ENCODE results near the gene FAM120B.

The FAM120B gene

DNA sequence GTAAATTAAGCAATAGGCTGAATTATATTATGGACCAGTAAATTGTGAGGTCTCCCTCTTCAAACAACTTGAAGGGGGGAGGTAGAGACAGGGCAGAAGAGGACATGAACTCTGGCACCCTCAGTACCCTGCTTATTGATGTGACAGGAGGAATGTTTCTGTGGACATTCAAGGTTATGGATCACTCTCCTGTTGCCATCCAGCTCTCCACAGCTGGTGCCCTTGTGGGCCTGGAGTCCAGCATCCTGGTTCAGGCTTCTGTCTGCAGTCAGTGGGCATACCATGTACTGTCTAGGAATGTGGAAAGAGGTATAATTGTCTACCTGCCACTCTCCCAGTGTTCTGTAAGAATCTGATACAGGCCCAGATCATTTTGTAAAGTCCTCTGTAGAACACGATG lies 55.6 kb downstream of the FAM120B start:
- no peak for DNase-seq

DNA sequence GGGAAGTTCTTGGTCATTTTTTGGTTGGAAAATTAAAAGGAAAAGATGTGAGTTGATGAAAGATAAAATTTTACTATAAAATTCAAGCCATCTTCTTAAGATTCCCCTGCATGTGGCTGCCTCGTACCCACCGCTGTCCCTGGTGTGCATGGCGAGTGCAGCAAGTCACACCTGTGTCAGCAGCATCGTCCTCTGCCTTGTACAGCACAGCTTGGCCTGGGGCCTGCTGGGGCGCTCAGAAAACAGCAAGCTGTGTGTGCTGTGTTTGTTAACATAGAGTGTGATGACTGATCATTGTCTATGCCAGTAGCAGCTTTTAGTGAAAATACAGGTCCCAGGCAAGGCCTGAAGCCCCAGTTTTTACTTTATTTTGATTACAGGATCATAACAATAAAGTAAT lies 56.7 kb downstream of the FAM120B start:
- no peak for DNase-seq

DNA sequence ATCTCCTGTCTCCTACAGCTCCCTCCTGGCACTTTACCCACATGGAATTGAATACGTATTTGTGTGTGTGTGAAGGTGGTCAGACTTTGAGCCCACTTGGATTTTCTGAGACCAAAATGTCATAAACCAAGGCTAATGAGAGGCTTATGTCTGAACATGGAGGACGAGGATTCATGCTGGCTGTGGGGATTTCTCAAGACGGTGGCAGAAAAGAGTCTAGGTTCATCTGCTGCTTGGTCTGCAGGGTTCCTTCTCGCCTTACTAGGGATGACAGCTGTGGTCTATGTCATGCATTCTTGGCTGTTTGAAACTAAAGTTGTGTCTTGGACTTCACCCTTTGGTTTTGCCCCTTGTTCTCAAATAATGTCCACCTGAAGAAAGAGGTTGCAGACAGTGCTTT lies 58.6 kb downstream of the FAM120B start:
- DNase-seq: no peak

DNA sequence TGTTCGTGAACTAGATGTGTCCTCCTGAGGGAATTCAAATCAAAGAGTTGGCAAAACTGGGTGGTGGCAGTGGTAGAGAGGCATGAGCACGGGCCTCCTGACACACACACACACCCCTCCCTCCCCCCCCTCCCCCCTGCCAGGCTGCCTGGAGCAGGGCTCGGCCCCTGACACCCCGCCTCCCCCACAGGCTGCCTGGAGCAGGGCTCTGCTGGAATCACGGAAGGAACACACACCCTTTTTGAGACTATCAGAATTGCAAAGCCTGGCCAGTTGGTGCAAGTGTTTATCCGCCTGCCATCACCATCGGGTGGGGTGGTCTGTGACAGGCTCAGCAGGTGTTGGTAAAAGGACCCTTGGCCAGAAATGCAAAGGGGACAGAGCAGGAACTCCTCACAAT lies 59.0 kb downstream of the FAM120B start:
- no peak for DNase-seq

DNA sequence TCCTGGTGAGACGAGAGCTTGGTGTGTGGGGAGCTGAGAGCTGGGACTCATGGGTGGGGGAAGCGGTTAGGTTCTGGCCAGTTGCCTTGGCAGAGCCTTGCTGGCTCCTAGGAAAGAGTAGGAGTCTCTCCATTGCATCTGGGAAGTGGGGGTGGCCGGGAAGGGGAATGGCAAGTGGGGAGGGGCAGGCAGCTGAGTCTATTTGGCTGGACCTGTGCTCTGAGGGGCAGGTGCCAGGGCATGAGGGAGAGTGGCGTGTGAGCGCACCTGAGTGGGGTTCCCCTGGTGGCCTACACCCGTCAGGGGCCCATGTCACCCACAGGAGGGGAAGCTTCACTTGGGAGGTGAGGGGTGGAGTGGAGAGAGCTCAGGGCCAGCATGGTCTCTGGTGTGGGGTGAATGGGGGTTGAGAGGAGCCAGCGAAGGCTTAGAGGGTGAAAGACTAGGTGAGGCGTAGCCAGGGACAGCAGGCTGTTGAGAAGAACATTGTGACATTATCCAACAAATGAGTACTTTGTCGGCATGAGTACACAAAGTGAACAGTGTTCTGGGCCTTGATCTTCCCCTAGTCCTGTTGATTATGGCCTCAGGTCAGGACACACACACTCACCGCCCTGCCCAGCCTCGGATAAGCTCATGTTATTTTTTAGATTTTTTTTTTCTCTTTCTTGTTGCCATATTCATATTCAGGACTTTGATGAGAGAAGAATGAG lies 59.8 kb downstream of the FAM120B start:
- DNase-seq: no peak

DNA sequence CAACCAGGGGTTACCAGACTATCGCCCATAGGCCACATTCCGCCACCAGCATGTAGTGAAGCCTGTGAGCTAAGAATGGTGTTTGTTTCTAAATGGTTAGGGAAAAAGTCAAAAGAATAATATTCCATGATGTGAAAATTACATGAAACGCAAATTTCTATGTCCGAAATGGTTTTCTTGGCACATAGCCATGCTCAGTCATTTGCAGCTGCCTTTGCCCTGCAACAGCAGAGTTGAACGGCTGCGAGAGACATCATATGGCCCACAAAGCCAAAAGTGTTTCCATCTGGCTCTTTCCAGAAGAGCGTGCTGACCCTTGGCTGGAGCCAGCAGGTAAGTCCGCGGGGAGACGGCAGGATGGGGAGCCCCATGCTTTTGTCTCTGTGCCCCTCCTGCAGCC lies 60.7 kb downstream of the FAM120B start:
- no peak for DNase-seq

DNA sequence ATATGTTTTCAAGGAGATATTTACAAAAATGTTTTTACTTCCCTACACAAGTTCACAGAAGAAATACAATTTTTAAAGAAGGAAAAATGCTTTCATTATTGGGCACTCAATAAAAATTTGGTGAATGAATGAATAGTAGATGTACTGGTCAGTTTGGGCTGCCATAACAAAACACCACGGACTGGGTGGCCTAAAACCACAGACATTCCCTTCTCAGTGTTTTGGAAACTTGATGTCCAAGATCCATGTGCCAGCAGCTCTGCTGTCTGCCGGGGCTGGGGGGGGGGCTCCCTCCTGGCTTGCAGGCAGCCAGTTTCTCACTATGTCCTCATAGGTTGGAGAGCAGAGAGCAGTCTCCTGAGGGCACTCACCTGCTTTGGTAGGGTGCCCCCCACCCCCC lies 62.0 kb downstream of the FAM120B start:
- no peak for DNase-seq

DNA sequence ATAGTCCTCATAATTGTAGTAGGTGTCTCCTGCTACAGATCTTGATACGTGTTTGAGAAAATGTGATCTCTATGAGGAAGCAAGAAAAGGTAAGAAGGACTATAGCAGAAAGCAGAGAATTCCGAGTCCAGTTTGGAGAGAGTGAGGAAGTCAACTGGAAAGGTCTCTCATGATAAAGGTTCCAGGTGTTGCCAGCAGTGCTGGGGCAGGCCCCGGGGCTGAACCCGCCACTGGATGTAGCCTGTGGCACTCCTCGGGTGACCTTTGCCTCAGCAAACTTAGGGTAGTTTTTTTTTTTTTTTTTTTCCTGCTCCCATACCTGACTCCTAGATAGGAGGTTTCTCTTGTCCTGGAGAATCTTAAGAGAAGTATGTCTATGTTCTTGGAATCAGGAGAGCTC lies 62.8 kb downstream of the FAM120B start:
- DNase-seq: no peak

DNA sequence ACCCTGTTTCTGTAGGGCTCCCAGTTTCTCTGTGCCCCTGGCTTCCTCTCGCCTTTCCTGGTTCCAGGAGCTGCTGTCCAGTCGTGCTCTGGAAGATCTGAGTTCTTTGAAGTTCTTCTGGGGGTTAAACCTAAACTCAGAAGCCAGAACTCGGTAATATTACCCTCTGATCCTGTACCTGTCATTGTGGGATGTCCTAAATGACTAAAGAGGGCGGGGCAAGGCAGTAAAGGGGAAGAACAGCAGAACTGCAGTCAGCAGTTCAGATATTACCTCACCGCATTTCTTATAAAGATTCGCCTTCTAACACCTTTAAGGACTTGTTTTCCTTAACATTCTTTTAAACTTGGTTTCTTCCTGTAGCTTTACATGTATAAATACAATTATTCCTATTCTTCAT lies 63.9 kb downstream of the FAM120B start:
- DNase-seq: no peak

DNA sequence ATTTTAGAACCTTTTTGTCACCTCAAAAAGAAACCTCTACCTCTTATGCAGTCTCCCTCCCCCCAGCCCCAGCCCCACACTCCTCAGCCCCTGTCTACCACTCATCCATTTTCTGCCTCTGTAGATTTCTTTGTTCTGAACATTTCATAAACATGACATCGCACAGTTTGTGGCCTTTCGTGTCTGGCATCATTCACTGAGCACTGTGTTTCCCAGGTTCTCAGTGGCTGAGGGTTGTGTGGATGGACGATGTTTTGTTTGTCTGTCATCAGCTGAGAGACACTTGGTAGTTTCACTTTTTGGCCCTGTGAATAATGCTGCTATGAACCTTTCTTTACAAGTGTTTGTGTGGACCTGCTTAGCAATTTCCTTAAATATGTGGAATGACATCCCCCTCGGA lies 64.5 kb downstream of the FAM120B start:
- DNase-seq: no peak

DNA sequence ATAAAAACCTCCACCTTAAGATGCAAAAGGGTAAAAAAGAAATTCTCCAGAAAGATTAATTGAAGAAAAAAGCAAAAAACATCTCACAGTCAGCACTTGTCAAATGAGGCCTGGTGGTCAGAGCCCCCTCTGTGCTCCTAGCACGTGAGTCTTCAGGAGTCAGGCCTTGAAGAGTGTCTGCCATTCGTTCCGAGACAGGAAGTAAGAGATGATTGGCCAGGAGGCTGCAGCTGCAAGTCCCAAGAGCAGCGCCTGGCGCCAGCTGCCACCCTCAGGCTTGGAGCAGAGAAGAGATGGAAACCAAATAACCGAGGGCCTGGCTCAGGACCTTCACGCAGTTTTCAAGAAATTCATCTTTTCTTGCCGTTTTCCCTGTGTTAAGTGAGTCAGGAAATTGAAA lies 65.0 kb downstream of the FAM120B start:
- DNase-seq: no peak

DNA sequence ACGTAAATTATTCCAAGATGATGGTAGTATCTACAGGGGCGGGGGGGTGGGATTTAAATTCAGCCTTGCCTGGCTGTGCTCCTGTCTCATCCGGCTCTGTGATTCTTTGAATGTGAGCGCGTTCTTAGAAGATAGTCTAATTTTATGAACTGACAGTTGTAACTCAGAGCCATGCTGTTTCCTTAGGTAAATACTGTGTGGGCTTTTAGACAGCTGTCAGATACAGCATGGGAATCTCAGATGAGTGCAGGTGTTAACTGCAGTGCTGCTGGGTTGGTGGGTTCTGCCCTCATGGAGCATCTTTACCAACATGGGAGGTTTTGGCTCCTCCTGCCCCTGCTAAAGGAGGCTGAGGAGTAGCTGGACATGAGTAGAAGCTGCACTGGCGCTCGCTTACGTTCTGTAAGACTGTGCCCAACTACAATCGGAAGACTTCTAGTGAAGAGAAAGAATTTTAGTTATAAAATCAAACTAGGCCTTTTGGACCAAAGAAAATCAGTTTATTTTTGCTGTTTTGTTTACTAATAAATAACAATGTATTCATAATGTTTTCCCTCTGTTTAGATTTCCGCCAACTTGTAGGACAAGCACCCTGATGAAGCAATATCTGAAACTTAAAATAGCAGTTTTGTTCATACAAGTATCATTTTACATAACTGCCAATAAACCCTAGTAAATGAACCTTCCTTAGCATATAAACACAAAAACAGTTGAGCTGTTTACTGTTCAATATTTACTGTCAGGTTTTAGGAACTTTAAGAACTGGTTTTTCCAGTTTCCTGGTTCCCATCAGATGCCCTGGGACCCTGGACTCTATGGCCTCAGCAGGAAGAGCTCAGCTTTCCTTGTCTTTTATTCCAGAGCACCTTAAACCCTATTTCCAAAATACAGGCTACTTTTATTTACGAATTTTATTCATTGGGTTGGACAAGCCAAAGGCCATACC lies 66.1 kb downstream of the FAM120B start:
- no peak for DNase-seq

DNA sequence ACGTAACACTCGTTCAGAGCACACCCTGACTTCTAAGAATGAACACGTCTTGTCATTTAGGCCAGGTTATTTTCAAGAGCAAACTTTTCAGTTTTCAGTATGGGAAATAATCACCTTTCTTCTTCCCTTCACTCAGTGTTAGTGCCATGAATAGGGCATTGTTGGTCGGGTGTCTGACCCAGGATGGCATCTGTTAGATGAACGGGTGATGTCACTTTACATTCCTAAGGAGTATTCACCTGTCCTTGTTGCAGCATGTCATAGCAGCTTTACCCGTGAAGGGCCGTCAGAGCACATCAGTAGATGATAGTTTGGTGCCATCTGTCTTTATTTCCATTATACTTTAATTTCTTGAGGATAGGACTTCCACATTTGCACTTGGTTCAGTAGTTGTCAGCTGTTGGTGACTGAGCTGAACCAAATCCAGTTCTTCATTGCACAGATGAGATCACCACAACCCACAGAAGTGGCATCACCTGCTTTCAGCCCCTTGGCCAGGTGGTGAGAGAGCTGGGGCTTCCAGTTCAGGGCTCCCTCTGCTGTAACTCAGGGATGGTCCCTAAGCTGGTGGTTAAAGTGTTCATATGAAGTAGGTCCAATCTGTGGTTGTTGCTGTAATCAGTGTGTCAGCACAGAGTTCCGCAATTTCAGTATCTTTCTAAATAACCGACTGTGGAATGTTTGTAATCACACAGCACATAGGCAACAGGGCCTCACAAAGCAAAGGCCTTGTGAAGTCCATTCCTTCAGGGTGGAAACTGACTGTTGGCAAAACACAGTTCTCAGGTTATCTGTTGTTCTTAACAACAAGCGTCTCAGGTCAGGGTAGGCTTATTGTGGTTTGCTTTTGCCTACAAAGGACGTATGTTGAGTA lies 68.2 kb downstream of the FAM120B start:
- DNase-seq: no peak

DNA sequence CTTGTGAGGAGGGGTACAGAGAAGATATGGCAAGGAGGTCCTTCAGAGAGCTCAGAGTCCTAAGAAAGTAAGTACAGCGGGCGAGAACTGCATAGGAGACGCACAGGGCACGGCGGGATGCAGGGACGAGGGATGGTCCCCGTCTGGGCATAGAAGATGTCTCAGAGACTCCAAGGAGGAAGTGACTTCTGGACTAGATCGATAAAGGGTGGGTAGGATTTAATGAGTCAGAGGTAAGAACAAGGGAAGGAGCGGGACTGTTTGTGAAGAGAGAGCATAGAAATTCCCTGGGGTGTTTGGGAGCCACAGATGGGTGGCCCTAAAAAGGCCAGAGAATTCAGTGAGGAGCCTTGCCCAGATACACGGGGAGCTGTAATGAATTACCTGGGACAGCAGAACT lies 69.1 kb downstream of the FAM120B start:
- DNase-seq: no peak

DNA sequence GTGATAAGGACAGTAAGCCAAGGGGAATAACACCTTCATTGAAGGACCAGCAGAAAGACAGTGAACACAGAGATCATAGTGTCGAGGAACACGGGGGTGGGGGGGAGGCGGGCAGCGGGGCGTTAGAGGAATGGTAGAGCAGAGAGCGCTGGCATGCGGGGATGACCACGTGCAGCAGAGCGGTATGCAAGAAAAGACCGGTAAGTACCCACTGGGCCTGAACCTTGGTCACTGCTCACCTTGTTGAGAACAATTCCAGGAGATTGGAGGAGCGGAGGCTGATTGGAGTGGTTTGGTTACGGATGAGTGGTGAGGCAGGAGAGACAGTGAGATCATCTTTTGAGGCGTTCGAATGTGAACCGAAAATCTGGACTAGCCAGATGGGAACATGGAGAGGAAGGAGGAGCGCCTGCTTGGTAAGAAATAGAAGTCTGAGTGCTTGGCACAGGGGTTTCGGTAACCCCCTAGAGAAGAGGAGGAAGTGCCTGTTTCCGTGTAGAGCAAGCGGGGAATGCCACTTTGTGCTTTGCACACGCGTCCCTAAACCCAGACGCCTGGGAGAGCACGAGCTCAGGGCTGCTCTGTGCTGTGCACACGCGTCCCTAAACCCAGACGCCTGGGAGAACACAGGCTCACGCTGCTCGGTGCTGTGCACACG lies 70.0 kb downstream of the FAM120B start:
- no peak for DNase-seq

DNA sequence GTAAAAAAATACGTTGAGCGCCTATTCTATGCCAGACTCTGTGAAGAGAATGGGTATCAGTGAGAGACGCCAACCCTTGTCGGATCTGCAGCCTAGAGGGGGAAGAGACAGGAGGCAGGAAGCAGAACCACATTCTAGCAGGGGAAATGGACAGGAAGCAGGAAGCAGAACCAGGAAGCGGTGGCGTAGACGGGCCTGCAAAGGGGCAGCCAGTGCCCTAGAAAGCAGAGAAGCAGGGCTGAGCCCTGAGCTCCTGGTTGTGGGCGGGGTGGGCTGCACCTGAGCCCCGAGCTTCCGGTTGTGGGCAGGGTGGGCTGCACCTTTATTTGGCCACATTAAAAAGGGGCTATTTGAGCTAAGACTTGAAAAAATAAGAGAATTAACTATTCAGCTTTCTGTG lies 71.9 kb downstream of the FAM120B start:
- DNase-seq: peak; percentile 43

DNA sequence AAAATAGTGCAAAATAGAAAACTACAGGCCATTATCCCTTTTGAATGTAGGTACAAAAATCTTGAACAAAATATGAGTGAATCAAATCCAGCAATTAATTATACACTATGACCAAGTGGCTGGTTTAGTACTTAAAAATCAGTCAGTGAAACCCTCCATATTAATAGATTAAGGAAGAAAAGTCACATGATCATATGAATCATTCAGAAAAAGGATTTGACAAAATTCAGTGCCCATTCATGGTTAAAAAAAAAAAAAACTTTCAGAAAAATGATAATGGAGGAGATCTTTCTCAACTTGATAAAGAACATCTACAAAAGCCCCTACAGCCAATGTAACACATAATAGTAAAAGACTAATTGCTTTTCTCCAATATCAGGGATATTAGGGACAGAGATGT lies 75.0 kb downstream of the FAM120B start:
- DNase-seq: no peak

DNA sequence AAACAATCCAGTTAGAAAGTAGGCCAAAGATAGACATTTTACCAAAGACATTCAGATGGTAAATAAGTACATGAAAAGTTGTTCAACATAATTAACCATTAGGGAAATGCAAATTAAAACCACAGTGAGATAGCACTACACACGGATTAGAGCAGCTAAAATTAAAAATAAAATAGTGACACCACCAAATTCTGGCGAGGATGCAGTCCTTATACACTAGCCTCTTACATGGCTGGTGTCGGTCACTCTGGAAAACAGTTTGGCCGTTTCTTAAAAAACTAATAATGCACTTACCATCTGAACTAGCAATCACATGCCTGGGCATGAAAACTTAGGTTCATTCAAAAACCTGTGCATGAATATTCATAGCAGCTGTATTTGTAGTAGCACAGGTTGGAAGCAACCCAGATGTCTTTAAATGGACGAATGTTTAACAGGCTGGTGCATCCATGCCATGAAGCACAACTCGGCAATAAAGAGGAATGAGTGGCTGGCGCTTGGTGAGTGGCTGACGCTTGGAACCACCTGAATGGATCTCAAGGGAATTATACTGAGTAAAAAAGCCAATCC lies 77.0 kb downstream of the FAM120B start:
- no peak for DNase-seq

DNA sequence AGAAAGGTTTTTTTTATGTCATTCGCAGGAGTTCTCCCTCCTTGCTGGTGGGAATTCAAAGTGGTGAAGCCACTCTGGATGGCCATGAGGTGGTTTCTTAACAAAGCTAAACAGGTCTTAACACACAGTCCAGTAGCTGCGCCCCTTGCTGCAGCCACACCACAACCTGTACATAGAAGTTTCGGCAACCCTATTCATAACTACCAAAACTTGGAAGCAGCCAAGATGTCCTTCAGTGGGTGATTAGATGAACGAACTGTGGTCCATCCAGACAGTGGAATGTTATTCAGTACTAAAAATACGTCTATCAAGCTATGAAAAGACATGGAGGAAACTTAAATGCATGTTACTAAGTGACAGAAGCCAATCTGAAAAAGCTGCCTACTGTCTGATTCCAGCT lies 78.9 kb downstream of the FAM120B start:
- no peak for DNase-seq

DNA sequence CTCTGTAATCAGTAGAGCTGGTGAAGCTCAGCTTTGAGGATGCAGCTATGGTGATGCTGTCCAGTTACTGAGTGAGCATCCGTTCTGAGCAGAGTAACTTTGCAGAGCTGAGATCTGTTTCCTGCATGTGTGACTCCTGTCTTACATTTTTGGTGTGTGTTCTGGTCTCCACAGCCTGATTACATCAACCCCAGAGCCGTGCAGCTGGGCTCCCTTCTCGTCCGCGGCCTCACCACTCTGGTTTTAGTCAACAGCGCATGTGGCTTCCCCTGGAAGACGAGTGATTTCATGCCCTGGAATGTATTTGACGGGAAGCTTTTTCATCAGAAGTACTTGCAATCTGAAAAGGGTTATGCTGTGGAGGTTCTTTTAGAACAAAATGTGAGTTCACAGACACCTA lies 81.6 kb downstream of the FAM120B start:
- no peak for DNase-seq

DNA sequence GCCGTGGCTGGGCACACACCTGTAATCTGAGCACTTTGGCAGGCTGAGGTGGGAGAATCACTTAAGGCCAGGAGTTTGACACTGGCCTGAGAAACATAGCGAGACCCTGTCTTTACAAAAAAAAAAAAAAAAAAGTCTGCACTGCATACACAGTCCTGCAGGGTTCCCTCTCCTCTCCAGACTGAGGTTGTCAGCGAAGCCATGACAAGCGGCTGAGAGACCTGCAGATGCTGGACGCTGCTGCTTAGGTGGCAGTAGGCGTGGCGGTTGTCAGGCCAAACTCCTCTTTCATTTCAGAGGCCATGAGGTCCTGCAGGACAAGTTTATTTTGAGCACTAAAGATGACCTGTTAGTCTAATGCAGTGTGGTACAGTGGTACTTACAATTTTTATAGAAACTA lies 86.5 kb downstream of the FAM120B start:
- DNase-seq: no peak

DNA sequence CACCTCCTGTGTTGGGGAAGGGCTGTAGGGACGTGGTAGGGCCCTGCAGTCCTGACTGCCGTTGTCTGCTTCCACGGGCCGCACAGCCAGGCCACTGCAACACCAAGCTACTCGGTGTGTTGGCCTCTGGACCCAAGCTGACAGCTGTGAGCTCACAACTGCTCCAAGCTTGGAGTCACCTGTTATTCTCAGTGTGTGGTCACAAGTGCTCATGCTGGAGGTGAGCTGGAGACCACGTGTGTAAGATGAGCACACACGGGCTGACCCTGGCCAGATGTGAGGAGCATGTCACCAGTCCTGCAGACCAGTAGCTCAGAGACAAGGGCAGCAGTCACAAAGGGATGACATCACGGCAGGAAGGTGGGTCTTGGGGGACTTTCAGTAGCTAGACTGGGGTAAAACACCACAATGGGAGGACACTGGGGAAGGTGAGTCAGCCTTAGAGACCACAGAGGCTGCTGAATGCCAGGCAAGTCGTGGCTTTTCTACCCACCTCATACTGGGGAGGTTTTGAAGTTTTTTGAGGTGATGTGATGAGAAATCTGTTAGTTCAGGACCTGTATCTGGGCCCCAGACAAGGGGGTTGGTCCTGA lies 87.3 kb downstream of the FAM120B start:
- DNase-seq: no peak

Data from CD4-positive, alpha-beta T cell treated with Interleukin-17A for 4 hours (primary cell).